Ascending aorta (tissue), 2 donors: ENCODE measurements around the gene ZFR2. TPM values are rescaled to one million over a fixed set of nuclear protein-coding genes. Genes with fewer than 3 reads are reported as not detected.
"Not testable (repeated sequence)": the region's sequence is repeated elsewhere in the genome, so short reads cannot be mapped to it uniquely, and the experiment has no call there.

Source experiments
- DNase-seq, 2 donors: peaks; one replicate each; pipeline ENCODE4 v3.0.0-alpha.2; 2019; ENCODE audit warnings: low spot score in 2 of 2
- H3K27ac ChIP-seq, 2 donors: fragments of 200-600 bp; sonication (generic); one replicate each; pipeline ENCODE4 v1.5.1; 2016 to 2017; ENCODE audit warnings: mild to moderate bottlenecking in 1 of 2
- H3K27me3 ChIP-seq: fragments of 200-600 bp; sonication (generic); one replicate; pipeline ENCODE4 v1.5.1; 2017
- H3K36me3 ChIP-seq, 2 donors: fragments of 200-600 bp; sonication (generic); one replicate each; pipeline ENCODE4 v1.5.1; 2016
- H3K4me1 ChIP-seq, 2 donors: fragments of 200-600 bp; sonication (generic); one replicate each; pipeline ENCODE4 v1.5.1; 2016 to 2017; ENCODE audit warnings: mild to moderate bottlenecking in 1 of 2
- H3K4me3 ChIP-seq, 2 donors: fragments of 200-600 bp; sonication (generic); one replicate each; pipeline ENCODE4 v1.5.1; 2016 to 2017; ENCODE audit warnings: mild to moderate bottlenecking in 1 of 2
- H3K9me3 ChIP-seq, 2 donors: fragments of 200-600 bp; sonication (generic); one replicate each; pipeline ENCODE4 v1.5.1; 2016
- CTCF ChIP-seq, 3 experiments: fragments of 200-600 bp in 2 of 3; fragments of 450-650 bp in 1 of 3; sonication (generic) in 2 of 3; IDR thresholded peaks; one replicate each; pipeline ENCODE4 v1.5.1; 2016 to 2019; ENCODE audit warnings: antibody characterized with exemption in 3 of 3, mild to moderate bottlenecking in 1 of 3, moderate library complexity in 1 of 3
- intact Hi-C: fragments of 100-400 bp; cut with DNase I; formaldehyde crosslinking; loops from one replicate; pipeline ENCODE4 v1.15.1; 2023
- total RNA-seq: library from RNA; depleted of rRNA; stranded (reverse); fragments of >200 nt; gene quantifications from one replicate; pipeline ENCODE4 v1.1.0, GENCODE V29; 2016

Gene ZFR2
- total RNA-seq, 1 donor from 2014 or later, result not detected

GRCh38 chr19:3766520-3766919, 102.3 kb downstream of the ZFR2 start:
- no peak for TF ChIP-seq CTCF (IDR thresholded peaks at IDR 0.05)
- DNase-seq, result no peak
- Histone ChIP-seq H3K27me3 (no peaks in the 10 kb centered on the region), H3K27ac (no peak overlapping the region), H3K4me3 (no peak overlapping the region), H3K36me3 (peaks cover 26 to 36% of the 10 kb centered on the region in 2 donors), H3K4me1 (peaks cover 0 to 9% of the 10 kb centered on the region in 2 donors), H3K9me3 (no peaks in the 10 kb centered on the region)
- intact Hi-C loops, result no loop called here

- H3K27ac ChIP-seq, DNase-seq, intact Hi-C loops, H3K27me3 ChIP-seq, H3K4me3 ChIP-seq, H3K9me3 ChIP-seq: not testable (repeated sequence)
- Histone ChIP-seq H3K4me1 (peaks cover 3 to 12% of the 10 kb centered on the region in 2 donors), H3K36me3 (peaks cover 26 to 36% of the 10 kb centered on the region in 2 donors)
Measured at GRCh38 chr19:3765757-3766156, 103.1 kb downstream of the ZFR2 start.

- H3K4me1 ChIP-seq, result peaks cover 4 to 16% of the 10 kb centered on the region in 2 donors
- H3K27me3 ChIP-seq, result no peaks in the 10 kb centered on the region
- intact Hi-C loops, result no loop called here
- H3K9me3 ChIP-seq, result no peaks in the 10 kb centered on the region
- H3K36me3 ChIP-seq, result peaks cover 26 to 36% of the 10 kb centered on the region in 2 donors
- DNase-seq, result no peak
- TF ChIP-seq CTCF (IDR thresholded peaks at IDR 0.05), result no peak
- H3K4me3 ChIP-seq, result no peak overlapping the region
- H3K27ac ChIP-seq, result no peak overlapping the region
Measured at GRCh38 chr19:3765121-3765520, 103.7 kb downstream of the ZFR2 start.

- no peak for TF ChIP-seq CTCF (IDR thresholded peaks at IDR 0.05)
- peak within 1 kb of the TSS; percentile 87 to 98 for H3K27ac ChIP-seq
- DNase-seq, result peak; percentile 97 to 100
- peaks cover 9 to 22% of the 10 kb centered on the region in 2 donors for H3K4me1 ChIP-seq
- H3K9me3 ChIP-seq, result no peaks in the 10 kb centered on the region
- peak within 1 kb of the TSS; percentile 88 to 95 for H3K4me3 ChIP-seq
- no peaks in the 10 kb centered on the region for H3K27me3 ChIP-seq
- H3K36me3 ChIP-seq, result peaks cover 26 to 42% of the 10 kb centered on the region in 2 donors
- intact Hi-C loops, result loop anchor here (1.0 to 5.0 kb wide), 9 partner anchors 92 to 1205 kb away; partner anchors contain the start of genes ANKRD24, KDM4B, MAP2K2 and PIAS4
Measured at GRCh38 chr19:3762501-3763459, 106.1 kb downstream of the ZFR2 start, which contains the start of gene MRPL54. TSS of gene MRPL54 (plus strand) at chr19:3762682. CDS start at chr19:3762701, 19 bp downstream.

GRCh38 chr19:3762130-3762473, 106.7 kb downstream of the ZFR2 start:
- Histone ChIP-seq H3K27ac (peak overlapping the region; percentile 87 to 98), H3K27me3 (no peaks in the 10 kb centered on the region), H3K4me3 (peak overlapping the region; percentile 67 to 95), H3K4me1 (peaks cover 9 to 22% of the 10 kb centered on the region in 2 donors), H3K9me3 (no peaks in the 10 kb centered on the region), H3K36me3 (peaks cover 19 to 42% of the 10 kb centered on the region in 2 donors)
- intact Hi-C loops, result loop anchor here (1.0 to 5.0 kb wide), 8 partner anchors 91 to 1205 kb away; partner anchors contain the start of genes ANKRD24, KDM4B, PIAS4 and SIRT6
- no peak for TF ChIP-seq CTCF (IDR thresholded peaks at IDR 0.05)
- no peak for DNase-seq
